ENCODE data around the gene NBL1. TPM values are rescaled to one million over a fixed set of nuclear protein-coding genes. Genes with fewer than 3 reads are reported as not detected.

Gene NBL1
- total and polyA plus RNA-seq, 2 experiments from 2014 or later, result 6.1 to 10.6 TPM

- Histone ChIP-seq H3K4me1 (ENCODE audit: insufficient read depth) (peaks cover 7% of the 10 kb centered on the region), H2AFZ (no peak overlapping the region), H3K9me2 (ENCODE audit: insufficient read depth) (no peaks in the 10 kb centered on the region), H3K79me2 (replicated peaks; ENCODE audit: insufficient read depth) (peaks cover 57% of the 10 kb centered on the region), H3K36me3 (ENCODE audit: insufficient read depth) (peaks cover 7% of the 10 kb centered on the region; the same call in 1 of the 2 replicates), H3K4me3 (no peak overlapping the region), H3K27me3 (ENCODE audit: insufficient read depth) (no peaks in the 10 kb centered on the region), H4K20me1 (replicated peaks; ENCODE audit: insufficient read depth) (peaks cover 12% of the 10 kb centered on the region), H3K27ac (ENCODE audit: low read depth) (no peak overlapping the region), H3F3A (replicated peaks; ENCODE audit: low read depth) (no peaks in the 10 kb centered on the region), H3K4me2 (no peak overlapping the region)
- Mint-ChIP-seq H3K36me3 (ENCODE audit: low read depth) (0 out of 3 replicates have a peak, but pooled peaks cover under 1% of the 10 kb centered on the region), H3K9me3 (no peaks in the 10 kb centered on the region), H3K4me3 (no peak overlapping the region), H3K27ac (no peak overlapping the region), H3K27me3 (ENCODE audit: insufficient read depth, low read depth, poor library complexity) (no peaks in the 10 kb centered on the region), H3K4me1 (peaks cover 15% of the 10 kb centered on the region)
- DNase-seq (ENCODE audit: low spot score) (no peak), ATAC-seq (peak; percentile 42; the same call in 1 of the 3 replicates)
- no peak for TF ChIP-seq CTCF (conservative IDR thresholded peaks at IDR 0.05; ENCODE audit: low read depth in 2 of 2)
- TF ChIP-seq, protein P1, sequence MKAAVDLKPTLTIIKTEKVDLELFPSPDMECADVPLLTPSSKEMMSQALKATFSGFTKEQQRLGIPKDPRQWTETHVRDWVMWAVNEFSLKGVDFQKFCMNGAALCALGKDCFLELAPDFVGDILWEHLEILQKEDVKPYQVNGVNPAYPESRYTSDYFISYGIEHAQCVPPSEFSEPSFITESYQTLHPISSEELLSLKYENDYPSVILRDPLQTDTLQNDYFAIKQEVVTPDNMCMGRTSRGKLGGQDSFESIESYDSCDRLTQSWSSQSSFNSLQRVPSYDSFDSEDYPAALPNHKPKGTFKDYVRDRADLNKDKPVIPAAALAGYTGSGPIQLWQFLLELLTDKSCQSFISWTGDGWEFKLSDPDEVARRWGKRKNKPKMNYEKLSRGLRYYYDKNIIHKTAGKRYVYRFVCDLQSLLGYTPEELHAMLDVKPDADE (IDR thresholded peaks at IDR 0.05), result no peak
- no peak for TF ChIP-seq ZNF331 (CRISPR knock-in tag; IDR thresholded peaks at IDR 0.05; ENCODE audit: low read depth)
- TF ChIP-seq POLR2AphosphoS5 (IDR thresholded peaks at IDR 0.05; ENCODE audit: low read depth), result no peak
- TF ChIP-seq ZNF114 (CRISPR knock-in tag; IDR thresholded peaks at IDR 0.05), result no peak
- no peak for TF ChIP-seq JUNB (IDR thresholded peaks at IDR 0.05; ENCODE audit: unreplicated experiment)
- no peak for TF ChIP-seq EZH2phosphoT487 (IDR thresholded peaks at IDR 0.05; ENCODE audit: unreplicated experiment)
- no peak for TF ChIP-seq NANOG (IDR thresholded peaks at IDR 0.05; ENCODE audit: borderline replicate concordance)
- TF ChIP-seq EZH2 (IDR thresholded peaks at IDR 0.05; ENCODE audit: low read depth, unreplicated experiment), result no peak
- no peak for TF ChIP-seq STAT1 (IDR thresholded peaks at IDR 0.05; ENCODE audit: unreplicated experiment)
- TF ChIP-seq, protein P2, sequence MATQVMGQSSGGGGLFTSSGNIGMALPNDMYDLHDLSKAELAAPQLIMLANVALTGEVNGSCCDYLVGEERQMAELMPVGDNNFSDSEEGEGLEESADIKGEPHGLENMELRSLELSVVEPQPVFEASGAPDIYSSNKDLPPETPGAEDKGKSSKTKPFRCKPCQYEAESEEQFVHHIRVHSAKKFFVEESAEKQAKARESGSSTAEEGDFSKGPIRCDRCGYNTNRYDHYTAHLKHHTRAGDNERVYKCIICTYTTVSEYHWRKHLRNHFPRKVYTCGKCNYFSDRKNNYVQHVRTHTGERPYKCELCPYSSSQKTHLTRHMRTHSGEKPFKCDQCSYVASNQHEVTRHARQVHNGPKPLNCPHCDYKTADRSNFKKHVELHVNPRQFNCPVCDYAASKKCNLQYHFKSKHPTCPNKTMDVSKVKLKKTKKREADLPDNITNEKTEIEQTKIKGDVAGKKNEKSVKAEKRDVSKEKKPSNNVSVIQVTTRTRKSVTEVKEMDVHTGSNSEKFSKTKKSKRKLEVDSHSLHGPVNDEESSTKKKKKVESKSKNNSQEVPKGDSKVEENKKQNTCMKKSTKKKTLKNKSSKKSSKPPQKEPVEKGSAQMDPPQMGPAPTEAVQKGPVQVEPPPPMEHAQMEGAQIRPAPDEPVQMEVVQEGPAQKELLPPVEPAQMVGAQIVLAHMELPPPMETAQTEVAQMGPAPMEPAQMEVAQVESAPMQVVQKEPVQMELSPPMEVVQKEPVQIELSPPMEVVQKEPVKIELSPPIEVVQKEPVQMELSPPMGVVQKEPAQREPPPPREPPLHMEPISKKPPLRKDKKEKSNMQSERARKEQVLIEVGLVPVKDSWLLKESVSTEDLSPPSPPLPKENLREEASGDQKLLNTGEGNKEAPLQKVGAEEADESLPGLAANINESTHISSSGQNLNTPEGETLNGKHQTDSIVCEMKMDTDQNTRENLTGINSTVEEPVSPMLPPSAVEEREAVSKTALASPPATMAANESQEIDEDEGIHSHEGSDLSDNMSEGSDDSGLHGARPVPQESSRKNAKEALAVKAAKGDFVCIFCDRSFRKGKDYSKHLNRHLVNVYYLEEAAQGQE (IDR thresholded peaks at IDR 0.05; ENCODE audit: unreplicated experiment), result no peak
- TF ChIP-seq, protein P3, sequence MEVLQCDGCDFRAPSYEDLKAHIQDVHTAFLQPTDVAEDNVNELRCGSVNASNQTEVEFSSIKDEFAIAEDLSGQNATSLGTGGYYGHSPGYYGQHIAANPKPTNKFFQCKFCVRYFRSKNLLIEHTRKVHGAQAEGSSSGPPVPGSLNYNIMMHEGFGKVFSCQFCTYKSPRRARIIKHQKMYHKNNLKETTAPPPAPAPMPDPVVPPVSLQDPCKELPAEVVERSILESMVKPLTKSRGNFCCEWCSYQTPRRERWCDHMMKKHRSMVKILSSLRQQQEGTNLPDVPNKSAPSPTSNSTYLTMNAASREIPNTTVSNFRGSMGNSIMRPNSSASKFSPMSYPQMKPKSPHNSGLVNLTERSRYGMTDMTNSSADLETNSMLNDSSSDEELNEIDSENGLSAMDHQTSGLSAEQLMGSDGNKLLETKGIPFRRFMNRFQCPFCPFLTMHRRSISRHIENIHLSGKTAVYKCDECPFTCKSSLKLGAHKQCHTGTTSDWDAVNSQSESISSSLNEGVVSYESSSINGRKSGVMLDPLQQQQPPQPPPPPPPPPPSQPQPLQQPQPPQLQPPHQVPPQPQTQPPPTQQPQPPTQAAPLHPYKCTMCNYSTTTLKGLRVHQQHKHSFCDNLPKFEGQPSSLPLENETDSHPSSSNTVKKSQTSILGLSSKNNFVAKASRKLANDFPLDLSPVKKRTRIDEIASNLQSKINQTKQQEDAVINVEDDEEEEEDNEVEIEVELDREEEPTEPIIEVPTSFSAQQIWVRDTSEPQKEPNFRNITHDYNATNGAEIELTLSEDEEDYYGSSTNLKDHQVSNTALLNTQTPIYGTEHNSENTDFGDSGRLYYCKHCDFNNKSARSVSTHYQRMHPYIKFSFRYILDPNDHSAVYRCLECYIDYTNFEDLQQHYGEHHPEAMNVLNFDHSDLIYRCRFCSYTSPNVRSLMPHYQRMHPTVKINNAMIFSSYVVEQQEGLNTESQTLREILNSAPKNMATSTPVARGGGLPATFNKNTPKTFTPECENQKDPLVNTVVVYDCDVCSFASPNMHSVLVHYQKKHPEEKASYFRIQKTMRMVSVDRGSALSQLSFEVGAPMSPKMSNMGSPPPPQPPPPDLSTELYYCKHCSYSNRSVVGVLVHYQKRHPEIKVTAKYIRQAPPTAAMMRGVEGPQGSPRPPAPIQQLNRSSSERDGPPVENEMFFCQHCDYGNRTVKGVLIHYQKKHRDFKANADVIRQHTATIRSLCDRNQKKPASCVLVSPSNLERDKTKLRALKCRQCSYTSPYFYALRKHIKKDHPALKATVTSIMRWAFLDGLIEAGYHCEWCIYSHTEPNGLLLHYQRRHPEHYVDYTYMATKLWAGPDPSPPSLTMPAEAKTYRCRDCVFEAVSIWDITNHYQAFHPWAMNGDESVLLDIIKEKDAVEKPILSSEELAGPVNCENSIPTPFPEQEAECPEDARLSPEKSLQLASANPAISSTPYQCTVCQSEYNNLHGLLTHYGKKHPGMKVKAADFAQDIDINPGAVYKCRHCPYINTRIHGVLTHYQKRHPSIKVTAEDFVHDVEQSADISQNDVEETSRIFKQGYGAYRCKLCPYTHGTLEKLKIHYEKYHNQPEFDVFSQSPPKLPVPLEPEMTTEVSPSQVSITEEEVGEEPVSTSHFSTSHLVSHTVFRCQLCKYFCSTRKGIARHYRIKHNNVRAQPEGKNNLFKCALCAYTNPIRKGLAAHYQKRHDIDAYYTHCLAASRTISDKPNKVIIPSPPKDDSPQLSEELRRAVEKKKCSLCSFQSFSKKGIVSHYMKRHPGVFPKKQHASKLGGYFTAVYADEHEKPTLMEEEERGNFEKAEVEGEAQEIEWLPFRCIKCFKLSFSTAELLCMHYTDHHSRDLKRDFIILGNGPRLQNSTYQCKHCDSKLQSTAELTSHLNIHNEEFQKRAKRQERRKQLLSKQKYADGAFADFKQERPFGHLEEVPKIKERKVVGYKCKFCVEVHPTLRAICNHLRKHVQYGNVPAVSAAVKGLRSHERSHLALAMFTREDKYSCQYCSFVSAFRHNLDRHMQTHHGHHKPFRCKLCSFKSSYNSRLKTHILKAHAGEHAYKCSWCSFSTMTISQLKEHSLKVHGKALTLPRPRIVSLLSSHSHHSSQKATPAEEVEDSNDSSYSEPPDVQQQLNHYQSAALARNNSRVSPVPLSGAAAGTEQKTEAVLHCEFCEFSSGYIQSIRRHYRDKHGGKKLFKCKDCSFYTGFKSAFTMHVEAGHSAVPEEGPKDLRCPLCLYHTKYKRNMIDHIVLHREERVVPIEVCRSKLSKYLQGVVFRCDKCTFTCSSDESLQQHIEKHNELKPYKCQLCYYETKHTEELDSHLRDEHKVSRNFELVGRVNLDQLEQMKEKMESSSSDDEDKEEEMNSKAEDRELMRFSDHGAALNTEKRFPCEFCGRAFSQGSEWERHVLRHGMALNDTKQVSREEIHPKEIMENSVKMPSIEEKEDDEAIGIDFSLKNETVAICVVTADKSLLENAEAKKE (CRISPR knock-in tag; IDR thresholded peaks at IDR 0.05), result no peak
- no peak for TF ChIP-seq CREB1 (CRISPR knock-in tag; IDR thresholded peaks at IDR 0.05; ENCODE audit: low read depth)
These were observed 25.7 kb upstream of the NBL1 start for GRCh38 chr1:19618428-19618827.

Measured in GM23338 (cell line).